Measurements from ENCODE around the gene THADA.

DNA sequence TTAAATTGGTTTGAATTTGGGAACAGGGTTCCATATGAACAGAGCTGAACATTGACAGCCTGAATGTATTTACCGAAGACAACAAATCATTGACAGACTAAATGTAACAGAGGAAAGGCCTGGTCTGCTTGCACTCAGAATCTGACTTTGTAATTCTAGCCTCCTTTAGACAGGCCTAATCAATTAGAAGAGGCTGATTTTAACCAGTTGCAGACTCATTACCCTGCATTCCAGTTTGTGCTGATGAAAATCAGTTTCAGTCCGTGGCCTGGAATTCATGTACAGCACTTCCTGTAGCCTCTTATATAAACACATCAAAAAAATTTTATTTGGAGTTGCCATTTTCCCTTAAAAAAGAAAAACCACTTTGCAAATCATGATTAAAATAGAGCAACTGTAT is 276.3 kb downstream of the THADA start:
- TF ChIP-seq, protein P1, sequence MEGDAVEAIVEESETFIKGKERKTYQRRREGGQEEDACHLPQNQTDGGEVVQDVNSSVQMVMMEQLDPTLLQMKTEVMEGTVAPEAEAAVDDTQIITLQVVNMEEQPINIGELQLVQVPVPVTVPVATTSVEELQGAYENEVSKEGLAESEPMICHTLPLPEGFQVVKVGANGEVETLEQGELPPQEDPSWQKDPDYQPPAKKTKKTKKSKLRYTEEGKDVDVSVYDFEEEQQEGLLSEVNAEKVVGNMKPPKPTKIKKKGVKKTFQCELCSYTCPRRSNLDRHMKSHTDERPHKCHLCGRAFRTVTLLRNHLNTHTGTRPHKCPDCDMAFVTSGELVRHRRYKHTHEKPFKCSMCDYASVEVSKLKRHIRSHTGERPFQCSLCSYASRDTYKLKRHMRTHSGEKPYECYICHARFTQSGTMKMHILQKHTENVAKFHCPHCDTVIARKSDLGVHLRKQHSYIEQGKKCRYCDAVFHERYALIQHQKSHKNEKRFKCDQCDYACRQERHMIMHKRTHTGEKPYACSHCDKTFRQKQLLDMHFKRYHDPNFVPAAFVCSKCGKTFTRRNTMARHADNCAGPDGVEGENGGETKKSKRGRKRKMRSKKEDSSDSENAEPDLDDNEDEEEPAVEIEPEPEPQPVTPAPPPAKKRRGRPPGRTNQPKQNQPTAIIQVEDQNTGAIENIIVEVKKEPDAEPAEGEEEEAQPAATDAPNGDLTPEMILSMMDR (IDR thresholded peaks at IDR 0.05; ENCODE audit: poor library complexity): no peak
- no peak for TF ChIP-seq EZH2phosphoT487 (IDR thresholded peaks at IDR 0.05; ENCODE audit: low read depth, severe bottlenecking, unreplicated experiment)

Data from hepatocyte (in vitro differentiated cells).